Activated CD4-positive, CD25-positive, alpha-beta regulatory T cell treated with anti-CD3 and anti-CD28 coated beads, Interleukin-2, amount 50 U/mL, for 24 hours (primary cell): ENCODE data around the gene MYO18B.

ENCODE experiments used
- ATAC-seq, 2 donors: fragments of 150-1000 bp; cut with Tn5 transposase; one replicate each; pipeline ENCODE4 v1.10.0; 2021; ENCODE audit warnings: mild to moderate bottlenecking in 1 of 2, moderate library complexity in 1 of 2

The MYO18B gene

GRCh38 chr22:25908755-25909154, 166.8 kb downstream of the MYO18B start:
- ATAC-seq: no peak

- no peak for ATAC-seq
These were observed 167.8 kb downstream of the MYO18B start for GRCh38 chr22:25909614-25910387.

GRCh38 chr22:25911243-25911972, 169.4 kb downstream of the MYO18B start:
- ATAC-seq: no peak

GRCh38 chr22:25919452-25919851, 177.5 kb downstream of the MYO18B start:
- no peak for ATAC-seq

GRCh38 chr22:25922141-25922540, 180.2 kb downstream of the MYO18B start:
- no peak for ATAC-seq

GRCh38 chr22:25923914-25924313, 181.9 kb downstream of the MYO18B start:
- no peak for ATAC-seq

- ATAC-seq: no peak
These were observed 186.1 kb downstream of the MYO18B start for GRCh38 chr22:25928038-25928437.

- ATAC-seq: no peak
These were observed 187.4 kb downstream of the MYO18B start for GRCh38 chr22:25929321-25929878.

GRCh38 chr22:25930083-25930482, 188.1 kb downstream of the MYO18B start:
- ATAC-seq: no peak

- no peak for ATAC-seq
These were observed 188.9 kb downstream of the MYO18B start for GRCh38 chr22:25930788-25931310.

- no peak for ATAC-seq
These were observed 191.3 kb downstream of the MYO18B start for GRCh38 chr22:25933158-25933788.

GRCh38 chr22:25935266-25936058, 193.5 kb downstream of the MYO18B start:
- ATAC-seq: no peak

GRCh38 chr22:25938151-25938550, 196.2 kb downstream of the MYO18B start:
- ATAC-seq: no peak

GRCh38 chr22:25939384-25939783, 197.4 kb downstream of the MYO18B start:
- no peak for ATAC-seq

GRCh38 chr22:25940479-25940878, 198.5 kb downstream of the MYO18B start:
- no peak for ATAC-seq

GRCh38 chr22:25941365-25941960, 199.5 kb downstream of the MYO18B start:
- no peak for ATAC-seq

GRCh38 chr22:25942115-25942855, 200.3 kb downstream of the MYO18B start:
- no peak for ATAC-seq

- ATAC-seq: no peak
These were observed 200.9 kb downstream of the MYO18B start for GRCh38 chr22:25942856-25943411.

- no peak for ATAC-seq
These were observed 208.1 kb downstream of the MYO18B start for GRCh38 chr22:25950111-25950510.

- no peak for ATAC-seq
These were observed 211.3 kb downstream of the MYO18B start for GRCh38 chr22:25953276-25953675.

- no peak for ATAC-seq
These were observed 211.9 kb downstream of the MYO18B start for GRCh38 chr22:25953919-25954318.
